Activated naive CD8-positive, alpha-beta T cell treated with anti-CD3 and anti-CD28 coated beads, Interleukin-2, amount 10 ng/mL, durations not matched to agents 7 days and 5 days (primary cell): ENCODE results near the gene ARHGEF12. TPM values are rescaled to one million over a fixed set of nuclear protein-coding genes. Genes with fewer than 3 reads are reported as not detected.

Source experiments
- ATAC-seq: fragments of 150-1000 bp; cut with Tn5 transposase; one replicate; pipeline ENCODE4 v1.10.0; 2021; ENCODE audit warnings: low read depth, moderate library complexity
- POLR2A ChIA-PET: fragments of 350-600 bp; sonication (Branson Sonifier 250); formaldehyde crosslinking; loops from one replicate; lab custom pipeline; 2021; ENCODE audit warnings: antibody characterized with exemption; lab: Charles Lee
- DNase-seq: peaks from one replicate; pipeline ENCODE4 v3.0.0; 2021
- H3K27ac Mint-ChIP-seq: one replicate; pipeline ENCODE4 v1.8.0; 2022; ENCODE audit warnings: mild to moderate bottlenecking, mixed read lengths
- H3K27me3 Mint-ChIP-seq: one replicate; pipeline ENCODE4 v1.8.0; 2022; ENCODE audit warnings: mild to moderate bottlenecking, moderate library complexity, mixed read lengths
- H3K36me3 Mint-ChIP-seq: one replicate; pipeline ENCODE4 v1.8.0; 2021; ENCODE audit warnings: mild to moderate bottlenecking, mixed read lengths
- H3K4me1 Mint-ChIP-seq: one replicate; pipeline ENCODE4 v1.8.0; 2021; ENCODE audit warnings: mixed read lengths
- H3K4me3 Mint-ChIP-seq: one replicate; pipeline ENCODE4 v1.8.0; 2022; ENCODE audit warnings: mild to moderate bottlenecking, moderate library complexity, mixed read lengths
- H3K9me3 Mint-ChIP-seq: one replicate; pipeline ENCODE4 v1.8.0; 2021; ENCODE audit warnings: mixed read lengths
- total RNA-seq, 2 experiments: library from RNA; stranded (reverse); gene quantifications; one replicate each; pipeline ENCODE4 v1.2.3, GENCODE V29; 2021

Gene ARHGEF12
- total RNA-seq, 2 experiments from 2014 or later: 14.7 to 15.8 TPM

GRCh38 chr11:120338107-120338933, 2.1 kb downstream of the ARHGEF12 start:
- Mint-ChIP-seq H3K36me3 (peaks cover 7% of the 10 kb centered on the region), H3K27me3 (peaks cover 65% of the 10 kb centered on the region), H3K9me3 (peaks cover 2% of the 10 kb centered on the region), H3K4me1 (peaks cover 26% of the 10 kb centered on the region), H3K27ac (no peak overlapping the region), H3K4me3 (peak overlapping the region; percentile 91)
- POLR2A ChIA-PET: no interaction called here
- ATAC-seq (no peak), DNase-seq (no peak)

DNA sequence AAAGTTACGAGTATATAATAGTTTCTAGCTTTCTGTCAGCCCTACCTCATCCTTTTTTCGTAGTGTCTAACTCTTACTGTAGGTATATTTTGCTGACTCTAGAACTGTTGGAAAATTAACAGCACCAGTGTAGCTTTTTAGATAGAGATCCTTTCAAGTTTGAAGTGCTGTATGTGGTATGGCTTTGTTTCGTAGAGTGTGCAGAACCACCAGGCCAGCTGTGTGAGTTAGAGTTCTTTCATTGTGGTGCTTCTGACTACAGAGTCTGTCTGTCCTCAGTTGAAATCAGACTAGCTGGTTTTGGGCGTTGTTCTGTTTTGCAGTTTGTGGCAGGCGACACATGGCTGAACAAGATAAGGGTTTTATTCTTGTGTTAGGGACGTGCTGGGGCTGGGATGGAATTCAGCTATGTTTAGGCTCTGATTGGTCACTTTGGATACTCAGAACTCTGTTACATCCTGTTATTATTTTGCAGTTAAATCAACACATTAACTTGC, 3.2 kb downstream of the ARHGEF12 start:
- no peak for ATAC-seq
- Mint-ChIP-seq H3K4me3 (no peak overlapping the region), H3K36me3 (peaks cover 7% of the 10 kb centered on the region), H3K9me3 (peaks cover 2% of the 10 kb centered on the region), H3K4me1 (peaks cover 29% of the 10 kb centered on the region), H3K27ac (no peak overlapping the region), H3K27me3 (peaks cover 67% of the 10 kb centered on the region)
- DNase-seq: no peak
- POLR2A ChIA-PET: no interaction called here

DNA sequence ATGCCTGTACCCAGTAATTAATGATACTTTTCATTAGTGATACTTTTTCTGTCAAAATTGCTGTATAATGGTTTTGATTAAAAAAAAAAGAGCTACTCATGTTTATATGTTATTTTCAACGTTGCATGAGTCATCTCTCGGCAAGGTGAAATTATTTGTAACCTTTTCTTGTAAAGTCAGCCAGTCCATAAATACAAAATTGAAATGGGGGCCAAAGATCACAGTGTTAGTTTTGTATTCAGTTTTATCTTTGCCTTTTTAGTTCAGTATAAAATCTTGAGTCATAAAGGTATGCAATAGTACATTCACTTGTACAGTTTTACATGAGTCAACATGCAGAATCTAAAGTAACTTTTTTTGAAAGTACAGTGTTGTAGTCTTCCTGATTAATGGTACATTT, 4.3 kb downstream of the ARHGEF12 start:
- Mint-ChIP-seq H3K36me3 (peaks cover 7% of the 10 kb centered on the region), H3K27ac (no peak overlapping the region), H3K4me3 (no peak overlapping the region), H3K27me3 (peaks cover 72% of the 10 kb centered on the region), H3K9me3 (peaks cover 2% of the 10 kb centered on the region), H3K4me1 (peaks cover 34% of the 10 kb centered on the region)
- ATAC-seq: no peak
- no peak for DNase-seq
- POLR2A ChIA-PET: no interaction called here

GRCh38 chr11:120342226-120342625, 6.0 kb downstream of the ARHGEF12 start:
- Mint-ChIP-seq H3K4me1 (peaks cover 33% of the 10 kb centered on the region), H3K36me3 (peaks cover 8% of the 10 kb centered on the region), H3K4me3 (no peak overlapping the region), H3K9me3 (peaks cover 2% of the 10 kb centered on the region), H3K27ac (no peak overlapping the region), H3K27me3 (peaks cover 83% of the 10 kb centered on the region)
- POLR2A ChIA-PET: no interaction called here
- DNase-seq: no peak
- ATAC-seq: no peak

GRCh38 chr11:120342678-120343077, 6.5 kb downstream of the ARHGEF12 start:
- Mint-ChIP-seq H3K27ac (no peak overlapping the region), H3K27me3 (peaks cover 83% of the 10 kb centered on the region), H3K9me3 (peaks cover 2% of the 10 kb centered on the region), H3K4me1 (peaks cover 29% of the 10 kb centered on the region), H3K4me3 (no peak overlapping the region), H3K36me3 (peaks cover 8% of the 10 kb centered on the region)
- POLR2A ChIA-PET: no interaction called here
- ATAC-seq (no peak), DNase-seq (no peak)

DNA sequence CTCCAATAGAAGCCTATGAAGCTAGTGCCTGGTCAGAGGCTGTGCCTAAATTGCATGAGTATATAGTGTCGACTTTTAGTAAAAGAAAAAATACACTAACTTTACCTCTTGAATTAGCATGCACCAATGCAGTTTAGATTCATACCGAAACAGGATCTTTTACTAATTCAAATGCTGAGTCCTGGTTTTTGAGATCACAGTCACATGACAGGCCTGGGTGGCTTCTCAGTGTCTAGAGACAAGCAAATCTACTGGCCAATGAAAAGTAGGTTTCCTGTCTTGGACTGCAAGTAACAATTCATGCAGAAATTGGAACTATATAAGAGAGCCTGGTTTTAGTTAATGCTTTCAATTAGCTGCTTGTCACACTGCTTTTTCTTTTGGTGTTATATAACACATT, 7.2 kb downstream of the ARHGEF12 start:
- H3K4me1 Mint-ChIP-seq: peaks cover 24% of the 10 kb centered on the region
- peaks cover 81% of the 10 kb centered on the region for H3K27me3 Mint-ChIP-seq
- POLR2A ChIA-PET: no interaction called here
- H3K9me3 Mint-ChIP-seq: peaks cover 2% of the 10 kb centered on the region
- ATAC-seq: no peak
- H3K27ac Mint-ChIP-seq: no peak overlapping the region
- no peak for DNase-seq
- H3K36me3 Mint-ChIP-seq: peaks cover 8% of the 10 kb centered on the region
- no peak overlapping the region for H3K4me3 Mint-ChIP-seq

GRCh38 chr11:120344302-120345004, 8.2 kb downstream of the ARHGEF12 start:
- H3K27me3 Mint-ChIP-seq: peaks cover 77% of the 10 kb centered on the region
- H3K36me3 Mint-ChIP-seq: peaks cover 8% of the 10 kb centered on the region
- H3K4me3 Mint-ChIP-seq: peak overlapping the region; percentile 74
- ATAC-seq (peak; percentile 82), DNase-seq (no peak)
- peaks cover 2% of the 10 kb centered on the region for H3K9me3 Mint-ChIP-seq
- POLR2A ChIA-PET: no interaction called here
- peaks cover 21% of the 10 kb centered on the region for H3K4me1 Mint-ChIP-seq
- peak overlapping the region; percentile 65 for H3K27ac Mint-ChIP-seq

DNA sequence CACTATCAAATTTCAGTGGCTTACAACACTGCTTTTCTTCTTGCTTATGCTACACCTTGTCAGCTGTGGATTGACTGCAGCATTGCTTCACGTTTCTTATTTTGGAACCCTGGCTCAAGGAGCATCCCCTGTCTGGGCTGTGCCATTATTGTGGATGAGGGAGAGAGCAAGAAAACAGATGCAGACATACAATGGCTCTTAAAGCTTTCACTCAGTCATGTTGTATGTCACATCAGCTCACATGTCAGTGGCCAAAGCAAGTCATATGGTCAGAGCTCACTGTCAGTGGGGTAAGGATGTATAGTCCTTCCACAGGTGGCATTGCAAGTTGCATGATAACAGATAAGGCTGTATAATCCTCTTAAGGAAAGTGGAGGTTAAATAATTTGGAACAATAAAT, 10.0 kb downstream of the ARHGEF12 start:
- Mint-ChIP-seq H3K4me3 (no peak overlapping the region), H3K27me3 (peaks cover 73% of the 10 kb centered on the region), H3K4me1 (peaks cover 14% of the 10 kb centered on the region), H3K36me3 (peaks cover 8% of the 10 kb centered on the region), H3K27ac (no peak overlapping the region), H3K9me3 (peaks cover 2% of the 10 kb centered on the region)
- DNase-seq (no peak), ATAC-seq (no peak)
- POLR2A ChIA-PET: no interaction called here

- no peak overlapping the region for H3K4me3 Mint-ChIP-seq
- H3K27ac Mint-ChIP-seq: no peak overlapping the region
- H3K9me3 Mint-ChIP-seq: no peaks in the 10 kb centered on the region
- POLR2A ChIA-PET: no interaction called here
- peaks cover 3% of the 10 kb centered on the region for H3K4me1 Mint-ChIP-seq
- no peak for DNase-seq
- H3K27me3 Mint-ChIP-seq: peaks cover 49% of the 10 kb centered on the region
- H3K36me3 Mint-ChIP-seq: peaks cover 3% of the 10 kb centered on the region
- no peak for ATAC-seq
Measured at GRCh38 chr11:120350637-120351036, 14.4 kb downstream of the ARHGEF12 start.

GRCh38 chr11:120352405-120352804, 16.2 kb downstream of the ARHGEF12 start:
- peaks cover 44% of the 10 kb centered on the region for H3K27me3 Mint-ChIP-seq
- ATAC-seq (no peak), DNase-seq (no peak)
- no peaks in the 10 kb centered on the region for H3K4me1 Mint-ChIP-seq
- POLR2A ChIA-PET: no interaction called here
- H3K4me3 Mint-ChIP-seq: no peak overlapping the region
- H3K27ac Mint-ChIP-seq: no peak overlapping the region
- peaks cover 2% of the 10 kb centered on the region for H3K36me3 Mint-ChIP-seq
- no peaks in the 10 kb centered on the region for H3K9me3 Mint-ChIP-seq

- ATAC-seq (no peak), DNase-seq (no peak)
- no peaks in the 10 kb centered on the region for H3K4me1 Mint-ChIP-seq
- H3K36me3 Mint-ChIP-seq: peaks cover 2% of the 10 kb centered on the region
- H3K9me3 Mint-ChIP-seq: no peaks in the 10 kb centered on the region
- POLR2A ChIA-PET: no interaction called here
- no peak overlapping the region for H3K4me3 Mint-ChIP-seq
- H3K27ac Mint-ChIP-seq: no peak overlapping the region
- H3K27me3 Mint-ChIP-seq: peaks cover 42% of the 10 kb centered on the region
Measured at GRCh38 chr11:120354068-120354467, 17.9 kb downstream of the ARHGEF12 start.

DNA sequence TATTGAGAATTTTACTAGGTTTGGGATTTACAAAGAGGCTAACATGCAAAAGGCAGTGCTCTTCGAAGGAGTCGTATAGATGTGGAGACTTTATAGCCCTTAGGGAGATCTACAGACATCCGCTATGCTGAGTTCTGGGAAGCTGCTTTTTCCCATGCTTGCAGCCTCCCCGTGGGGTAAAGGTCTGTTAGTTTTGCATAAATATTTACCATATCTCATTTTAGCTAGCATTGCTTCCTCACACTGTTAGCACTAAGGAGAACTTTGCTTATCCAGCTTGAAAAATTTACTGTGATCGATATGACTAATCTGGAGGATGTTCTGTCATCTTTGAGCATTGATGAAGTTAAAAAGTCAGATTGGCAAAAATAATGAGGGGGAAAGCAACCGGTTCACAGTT, 18.6 kb downstream of the ARHGEF12 start:
- Mint-ChIP-seq H3K9me3 (no peaks in the 10 kb centered on the region), H3K27ac (no peak overlapping the region), H3K4me3 (no peak overlapping the region), H3K4me1 (no peaks in the 10 kb centered on the region), H3K36me3 (peaks cover 2% of the 10 kb centered on the region), H3K27me3 (peaks cover 36% of the 10 kb centered on the region)
- ATAC-seq (no peak), DNase-seq (no peak)
- POLR2A ChIA-PET: no interaction called here

GRCh38 chr11:120357620-120358019, 21.4 kb downstream of the ARHGEF12 start:
- no peak for ATAC-seq
- Mint-ChIP-seq H3K27me3 (peaks cover 33% of the 10 kb centered on the region), H3K27ac (no peak overlapping the region), H3K9me3 (no peaks in the 10 kb centered on the region), H3K36me3 (peaks cover 2% of the 10 kb centered on the region), H3K4me3 (no peak overlapping the region), H3K4me1 (no peaks in the 10 kb centered on the region)
- DNase-seq: no peak
- POLR2A ChIA-PET: no interaction called here

- no peak for ATAC-seq
- POLR2A ChIA-PET: interaction anchor here (0.5 kb wide), 1 partner anchor 36 kb away, joined by 3 read pairs; no protein-coding TSS in a partner anchor
- H3K4me3 Mint-ChIP-seq: no peak overlapping the region
- peaks cover 34% of the 10 kb centered on the region for H3K27me3 Mint-ChIP-seq
- no peaks in the 10 kb centered on the region for H3K9me3 Mint-ChIP-seq
- peaks cover 2% of the 10 kb centered on the region for H3K36me3 Mint-ChIP-seq
- no peaks in the 10 kb centered on the region for H3K4me1 Mint-ChIP-seq
- H3K27ac Mint-ChIP-seq: no peak overlapping the region
- DNase-seq: no peak
Measured at GRCh38 chr11:120358729-120359128, 22.5 kb downstream of the ARHGEF12 start.
